Gastrocnemius medialis (tissue), 4 donors: Measurements from ENCODE around the gene APBA2. TPM values are rescaled to one million over a fixed set of nuclear protein-coding genes. Genes with fewer than 3 reads are reported as not detected.

Experiments
- ATAC-seq, 2 donors: fragments of 150-250 bp; one replicate each; pipeline ENCODE4 v1.9.1; 2016
- DNase-seq, 2 donors: peaks; one replicate each; pipeline ENCODE4 v3.0.0-alpha.2; 2019
- H3K27ac ChIP-seq, 4 donors: fragments of 200-600 bp; sonication (generic); 1 replicate in 1 of 4; 2 replicates in 3 of 4; pipeline ENCODE4 v1.5.1; 2016 to 2018; ENCODE audit warnings: mild to moderate bottlenecking in 2 of 4, moderate library complexity in 1 of 4
- H3K27me3 ChIP-seq, 3 donors: fragments of 200-600 bp; sonication (generic) in 2 of 3; 1 replicate in 1 of 3; 2 replicates in 2 of 3; pipeline versions ENCODE4 v1.5.1 to v1.6.0; 2016 to 2019; ENCODE audit warnings: mild to moderate bottlenecking in 1 of 3, moderate library complexity in 1 of 3
- H3K36me3 ChIP-seq, 2 donors: fragments of 200-600 bp; sonication (generic) in 1 of 2; one replicate each; pipeline ENCODE4 v1.5.1; 2017 to 2018
- H3K4me1 ChIP-seq, 2 donors: fragments of 200-600 bp; sonication (generic) in 1 of 2; one replicate each; pipeline ENCODE4 v1.5.1; 2016 to 2017; ENCODE audit warnings: mild to moderate bottlenecking in 2 of 2
- H3K4me3 ChIP-seq, 4 donors: fragments of 200-600 bp; sonication (generic) in 3 of 4; 1 replicate in 1 of 4; 2 replicates in 3 of 4; pipeline ENCODE4 v1.5.1; 2016 to 2019; ENCODE audit warnings: mild to moderate bottlenecking in 2 of 4
- H3K9me3 ChIP-seq, 3 donors: fragments of 200-600 bp; sonication (generic) in 2 of 3; 1 replicate in 1 of 3; 2 replicates in 2 of 3; pipeline ENCODE4 v1.5.1; 2016 to 2019
- CTCF ChIP-seq, 5 experiments: fragments of 450-650 bp in 3 of 5; fragments of 200-600 bp in 2 of 5; sonication (generic) in 2 of 5; IDR thresholded peaks in 4 of 5; conservative IDR thresholded peaks in 1 of 5; 1 replicate in 4 of 5; 2 replicates in 1 of 5; pipeline ENCODE4 v1.5.1; 2016 to 2019; ENCODE audit warnings: antibody characterized with exemption in 5 of 5, mild to moderate bottlenecking in 3 of 5, moderate library complexity in 3 of 5
- POLR2A ChIP-seq, 2 donors: fragments of 450-650 bp; IDR thresholded peaks; one replicate each; pipeline ENCODE4 v1.6.1; 2017; ENCODE audit warnings: antibody characterized with exemption in 2 of 2, mild to moderate bottlenecking in 2 of 2, moderate library complexity in 2 of 2
- in situ Hi-C, 4 donors: fragments of 200-750 bp; cut with MboI; loops; one replicate each; pipeline versions ENCODE4 v1.15.0 to v1.8.0; 2017; ENCODE audit warnings: low sequenced_read_pairs in 4 of 4
- intact Hi-C: fragments of 100-400 bp; cut with DNase I; formaldehyde crosslinking; loops from one replicate; pipeline ENCODE4 v1.15.1; 2023; ENCODE audit warnings: low total_unique reads
- total RNA-seq, 4 donors: library from RNA; depleted of rRNA; stranded (reverse); fragments of >200 nt; gene quantifications; one replicate each; pipeline versions ENCODE4 v1.1.0 to v1.2.3, GENCODE V29; 2016

Gene APBA2
- total RNA-seq, 4 donors from 2014 or later: 0.19 to 0.31 TPM; not detected in 2

GRCh38 chr15:28989896-28990295 is 104.1 kb downstream of the APBA2 start:
- in situ Hi-C loops: no loop called here
- H3K4me1 ChIP-seq: no peaks in the 10 kb centered on the region
- intact Hi-C loops: no loop called here
- no peak for DNase-seq
- H3K9me3 ChIP-seq: no peaks in the 10 kb centered on the region
- no peak for ATAC-seq
- no peaks in the 10 kb centered on the region for H3K36me3 ChIP-seq
- no peak overlapping the region for H3K27ac ChIP-seq
- no peaks in the 10 kb centered on the region for H3K27me3 ChIP-seq
- no peak for TF ChIP-seq POLR2A (IDR thresholded peaks at IDR 0.05)
- TF ChIP-seq CTCF (IDR thresholded peaks at IDR 0.05 in 4 of 5, conservative IDR thresholded peaks at IDR 0.05 in 1 of 5): no peak
- no peak overlapping the region for H3K4me3 ChIP-seq

GRCh38 chr15:28990390-28990789 is 104.6 kb downstream of the APBA2 start:
- intact Hi-C loops: no loop called here
- DNase-seq: no peak
- Histone ChIP-seq H3K4me3 (no peak overlapping the region), H3K9me3 (no peaks in the 10 kb centered on the region), H3K36me3 (no peaks in the 10 kb centered on the region), H3K27me3 (no peaks in the 10 kb centered on the region), H3K27ac (no peak overlapping the region), H3K4me1 (no peaks in the 10 kb centered on the region)
- no peak for TF ChIP-seq CTCF (IDR thresholded peaks at IDR 0.05 in 4 of 5, conservative IDR thresholded peaks at IDR 0.05 in 1 of 5)
- TF ChIP-seq POLR2A (IDR thresholded peaks at IDR 0.05): no peak
- ATAC-seq: no peak
- in situ Hi-C loops: no loop called here

- Histone ChIP-seq H3K4me3 (no peak overlapping the region), H3K9me3 (no peaks in the 10 kb centered on the region), H3K36me3 (no peaks in the 10 kb centered on the region), H3K27ac (no peak overlapping the region), H3K4me1 (no peaks in the 10 kb centered on the region), H3K27me3 (no peaks in the 10 kb centered on the region)
- no peak for TF ChIP-seq CTCF (IDR thresholded peaks at IDR 0.05 in 4 of 5, conservative IDR thresholded peaks at IDR 0.05 in 1 of 5)
- no peak for TF ChIP-seq POLR2A (IDR thresholded peaks at IDR 0.05)
- DNase-seq: no peak
- ATAC-seq: no peak
- in situ Hi-C loops: no loop called here
- intact Hi-C loops: no loop called here
These were observed 105.7 kb downstream of the APBA2 start for GRCh38 chr15:28991236-28992171.

- H3K4me1 ChIP-seq: no peaks in the 10 kb centered on the region
- no peak for ATAC-seq
- intact Hi-C loops (no loop called here), in situ Hi-C loops (no loop called here)
- no peaks in the 10 kb centered on the region for H3K27me3 ChIP-seq
- H3K4me3 ChIP-seq: no peak overlapping the region
- no peak for DNase-seq
- TF ChIP-seq POLR2A (IDR thresholded peaks at IDR 0.05) (no peak), CTCF (IDR thresholded peaks at IDR 0.05 in 4 of 5, conservative IDR thresholded peaks at IDR 0.05 in 1 of 5) (no peak)
- no peak overlapping the region for H3K27ac ChIP-seq
- H3K9me3 ChIP-seq: no peaks in the 10 kb centered on the region
- no peaks in the 10 kb centered on the region for H3K36me3 ChIP-seq
These were observed 106.6 kb downstream of the APBA2 start for GRCh38 chr15:28992336-28992864.
